Fibroblast of pulmonary artery (primary cell): ENCODE results near the gene VEPH1.

ENCODE experiments used
- DNase-seq: peaks from one replicate; pipeline ENCODE4 v3.0.0-alpha.2; 2010; ENCODE audit warnings: low read depth
- H3K4me3 ChIP-seq: replicated peaks from 2 replicates; pipeline ENCODE4 v1.5.1; 2011; ENCODE audit warnings: low read depth, mild to moderate bottlenecking, control low read depth, low read length, moderate library complexity
- CTCF ChIP-seq: IDR thresholded peaks from 2 replicates; pipeline ENCODE4 v1.5.1; 2011; ENCODE audit warnings: mild to moderate bottlenecking, control low read depth, low read length, inconsistent platforms; ENCODE audit errors: missing control alignments

Gene VEPH1

DNA sequence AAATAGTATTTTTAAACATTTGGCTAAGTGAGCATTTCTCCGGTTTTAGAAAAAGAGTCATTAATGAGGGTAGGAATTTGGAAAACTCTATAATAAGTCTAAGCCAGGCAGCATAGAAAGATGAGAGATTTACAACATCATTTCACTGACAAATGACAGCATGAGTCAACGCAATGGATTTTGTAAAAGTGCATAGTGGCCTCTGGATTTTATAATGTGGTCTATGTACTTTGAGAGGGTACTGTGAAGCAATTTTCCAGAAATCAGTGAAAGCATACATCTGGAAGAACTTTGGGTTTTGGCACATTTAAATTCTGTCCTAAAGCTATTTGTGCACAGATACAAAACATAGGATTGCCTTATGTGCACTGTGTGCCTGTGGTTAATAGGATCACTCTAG is 212.4 kb downstream of the VEPH1 start:
- DNase-seq, result peak; percentile 89
- TF ChIP-seq CTCF, result no peak

GRCh38 chr3:157285966-157286365 is 217.2 kb downstream of the VEPH1 start:
- no peak for TF ChIP-seq CTCF
- H3K4me3 ChIP-seq, result no peak overlapping the region
- no peak for DNase-seq

More for the DNA sequence above, 212.4 kb downstream of the VEPH1 start:
- no peak overlapping the region for H3K4me3 ChIP-seq

DNA sequence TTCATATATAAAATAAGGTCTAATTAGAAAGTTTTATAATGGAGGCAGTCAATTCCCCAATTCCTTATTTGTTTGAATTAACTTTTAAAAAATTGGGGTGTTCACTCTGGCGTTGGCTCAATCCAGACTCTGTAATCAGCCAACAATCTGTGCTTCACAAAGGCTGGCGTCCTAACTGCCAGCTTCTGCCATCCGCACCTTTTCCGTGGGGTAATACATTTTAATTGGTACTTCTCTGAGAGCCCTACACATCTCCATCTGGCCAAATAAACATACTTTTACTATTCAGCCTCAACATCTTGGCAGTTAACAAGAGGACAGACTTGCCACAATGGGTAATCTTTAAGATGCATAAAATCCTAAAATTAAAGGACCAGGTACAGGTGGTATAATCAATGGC is 218.1 kb downstream of the VEPH1 start:
- H3K4me3 ChIP-seq, result no peak overlapping the region
- TF ChIP-seq CTCF, result no peak

DNA sequence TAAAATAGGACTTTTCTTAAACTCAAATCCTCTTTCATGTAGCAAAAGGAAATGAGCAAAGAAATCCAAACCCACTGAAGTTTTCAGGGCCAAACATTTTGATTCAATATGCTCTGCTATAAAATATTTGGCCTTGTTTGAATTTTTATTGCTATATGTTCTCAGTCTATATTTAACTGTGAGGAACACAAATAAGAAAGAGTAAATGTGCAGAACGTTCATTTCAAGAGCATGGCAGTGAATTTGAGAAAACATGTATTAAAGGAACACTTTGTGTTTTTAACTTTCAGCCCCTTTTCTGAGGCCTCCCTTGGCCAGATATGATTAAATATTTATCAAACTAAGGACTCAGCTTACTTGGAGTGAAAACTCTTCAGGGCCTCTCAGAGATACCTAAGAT is 218.5 kb downstream of the VEPH1 start:
- no peak for TF ChIP-seq CTCF
- no peak overlapping the region for H3K4me3 ChIP-seq
- no peak for DNase-seq

More for the DNA sequence above, 218.1 kb downstream of the VEPH1 start:
- DNase-seq, result no peak

GRCh38 chr3:157282261-157283191 is 220.7 kb downstream of the VEPH1 start:
- DNase-seq, result peak; percentile 93
- TF ChIP-seq CTCF, result no peak
- H3K4me3 ChIP-seq, result no peak overlapping the region

- no peak overlapping the region for H3K4me3 ChIP-seq
- peak; percentile 29 for DNase-seq
- no peak for TF ChIP-seq CTCF
Observed at GRCh38 chr3:157280786-157281185, 222.4 kb downstream of the VEPH1 start.
